ENCODE measurements around the gene EMILIN1.

DNA sequence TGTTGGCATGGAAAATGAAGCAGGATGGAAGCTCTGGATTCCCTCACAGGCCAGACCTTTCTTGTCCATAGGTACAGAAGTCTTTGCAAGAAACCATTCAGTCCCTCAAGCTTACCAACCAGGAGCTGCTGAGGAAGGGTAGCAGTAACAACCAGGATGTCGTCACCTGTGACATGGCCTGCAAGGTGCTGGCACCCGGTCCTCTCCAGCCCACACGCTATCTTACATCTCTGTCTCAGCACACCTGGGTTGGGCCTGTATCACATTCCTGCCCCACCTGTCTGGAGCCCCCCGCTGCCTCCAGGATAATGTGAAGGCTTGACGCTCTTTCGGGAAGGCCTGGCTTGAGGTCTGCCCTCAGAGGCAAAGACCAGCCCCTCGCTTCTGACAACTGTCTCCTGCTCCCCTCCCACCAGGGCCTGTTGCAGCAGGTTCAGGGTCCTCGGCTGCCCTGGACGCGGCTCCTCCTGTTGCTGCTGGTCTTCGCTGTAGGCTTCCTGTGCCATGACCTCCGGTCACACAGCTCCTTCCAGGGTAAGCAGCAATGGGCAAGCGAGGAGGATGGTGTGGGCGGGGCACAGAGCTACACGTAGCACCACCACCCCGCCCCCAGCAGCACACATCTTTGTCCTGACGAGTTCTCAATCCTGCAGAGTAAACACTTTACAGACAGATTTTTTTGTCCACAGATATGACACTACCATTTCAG lies 39.6 kb upstream of the EMILIN1 start:
- TF ChIP-seq, protein P1, sequence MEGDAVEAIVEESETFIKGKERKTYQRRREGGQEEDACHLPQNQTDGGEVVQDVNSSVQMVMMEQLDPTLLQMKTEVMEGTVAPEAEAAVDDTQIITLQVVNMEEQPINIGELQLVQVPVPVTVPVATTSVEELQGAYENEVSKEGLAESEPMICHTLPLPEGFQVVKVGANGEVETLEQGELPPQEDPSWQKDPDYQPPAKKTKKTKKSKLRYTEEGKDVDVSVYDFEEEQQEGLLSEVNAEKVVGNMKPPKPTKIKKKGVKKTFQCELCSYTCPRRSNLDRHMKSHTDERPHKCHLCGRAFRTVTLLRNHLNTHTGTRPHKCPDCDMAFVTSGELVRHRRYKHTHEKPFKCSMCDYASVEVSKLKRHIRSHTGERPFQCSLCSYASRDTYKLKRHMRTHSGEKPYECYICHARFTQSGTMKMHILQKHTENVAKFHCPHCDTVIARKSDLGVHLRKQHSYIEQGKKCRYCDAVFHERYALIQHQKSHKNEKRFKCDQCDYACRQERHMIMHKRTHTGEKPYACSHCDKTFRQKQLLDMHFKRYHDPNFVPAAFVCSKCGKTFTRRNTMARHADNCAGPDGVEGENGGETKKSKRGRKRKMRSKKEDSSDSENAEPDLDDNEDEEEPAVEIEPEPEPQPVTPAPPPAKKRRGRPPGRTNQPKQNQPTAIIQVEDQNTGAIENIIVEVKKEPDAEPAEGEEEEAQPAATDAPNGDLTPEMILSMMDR (IDR thresholded peaks at IDR 0.05), result no peak
- TF ChIP-seq POLR2A (IDR thresholded peaks at IDR 0.05), result no peak

Data from breast epithelium (tissue), 3 donors.